OCI-LY1 (cell line): Measurements from ENCODE around the gene STK32B.
"Not testable (repeated sequence)": the region's sequence is repeated elsewhere in the genome, so short reads cannot be mapped to it uniquely, and the experiment has no call there.

Source experiments
- H2AFZ ChIP-seq: fragments of 200-600 bp; sonication (generic), shearing (Covaris generic); 2 replicates; pipeline ENCODE4 v1.6.0; 2014; ENCODE audit warnings: antibody characterized with exemption, mild to moderate bottlenecking, low read length
- H3F3A ChIP-seq: fragments of 200-600 bp; sonication (generic), shearing (Covaris generic); 2 replicates; pipeline ENCODE4 v1.6.0; 2014; ENCODE audit warnings: mild to moderate bottlenecking, antibody characterized with exemption, low read length, moderate library complexity; ENCODE audit not compliant: insufficient read depth
- H3K27ac ChIP-seq: fragments of 200-600 bp; sonication (generic); 2 replicates; pipeline ENCODE4 v1.5.1; 2014; ENCODE audit warnings: low read length, mixed run types, mild to moderate bottlenecking, low read depth; ENCODE audit not compliant: poor library complexity, severe bottlenecking
- H3K27me3 ChIP-seq: fragments of 200-600 bp; sonication (generic); 2 replicates; pipeline ENCODE4 v1.6.0; 2014; ENCODE audit warnings: antibody characterized with exemption, mild to moderate bottlenecking, low read length, moderate library complexity; ENCODE audit not compliant: insufficient read depth
- H3K36me3 ChIP-seq: fragments of 200-600 bp; sonication (generic); 2 replicates; pipeline ENCODE4 v1.6.1; 2014; ENCODE audit warnings: mild to moderate bottlenecking, antibody characterized with exemption, low read length, moderate library complexity, mixed read lengths; ENCODE audit not compliant: insufficient read depth
- H3K4me1 ChIP-seq: fragments of 200-600 bp; sonication (generic); 2 replicates; pipeline ENCODE4 v1.5.1; 2014; ENCODE audit warnings: mild to moderate bottlenecking, low read length, moderate library complexity; ENCODE audit not compliant: insufficient read depth, severe bottlenecking
- H3K4me2 ChIP-seq: fragments of 200-600 bp; sonication (generic), shearing (Covaris generic); 2 replicates; pipeline ENCODE4 v1.6.1; 2014; ENCODE audit warnings: low read length
- H3K4me3 ChIP-seq: fragments of 200-600 bp; sonication (generic); 2 replicates; pipeline ENCODE4 v1.5.1; 2014; ENCODE audit warnings: low read length, low read depth, mild to moderate bottlenecking, mixed read lengths; ENCODE audit not compliant: poor library complexity, severe bottlenecking
- H3K79me2 ChIP-seq: fragments of 200-600 bp; shearing (Covaris generic); 2 replicates; pipeline ENCODE4 v1.6.1; 2016; ENCODE audit warnings: mixed run types, low read length, mixed read lengths; ENCODE audit not compliant: insufficient read depth
- H3K9ac ChIP-seq: fragments of 200-600 bp; sonication (generic), shearing (Covaris generic); 2 replicates; pipeline ENCODE4 v1.6.1; 2014; ENCODE audit warnings: mild to moderate bottlenecking, low read length, mixed read lengths
- H3K9me2 ChIP-seq: fragments of 200-600 bp; sonication (generic), shearing (Covaris generic); 2 replicates; pipeline ENCODE4 v1.6.1; 2014; ENCODE audit warnings: low read depth, mild to moderate bottlenecking, low read length, mixed read lengths
- H3K9me3 ChIP-seq: fragments of 200-600 bp; shearing (Covaris generic); 2 replicates; pipeline ENCODE4 v1.6.1; 2014; ENCODE audit warnings: low read length, mixed read lengths
- H4K20me1 ChIP-seq: fragments of 200-600 bp; sonication (generic), shearing (Covaris generic); 2 replicates; pipeline ENCODE4 v1.6.0; 2016; ENCODE audit warnings: mild to moderate bottlenecking, low read length; ENCODE audit not compliant: insufficient read depth
- EZH2 ChIP-seq: fragments of 200-600 bp; sonication (generic), shearing (Covaris generic); IDR thresholded peaks from 2 replicates; pipeline ENCODE4 v1.8.0; 2017; ENCODE audit warnings: borderline replicate concordance, mixed run types, mild to moderate bottlenecking, antibody characterized with exemption, low read length, moderate library complexity, mixed read lengths
- TF ChIP-seq, protein P1 (sequence below): fragments of 200-600 bp; sonication (generic), shearing (Covaris generic); IDR thresholded peaks from 2 replicates; pipeline ENCODE4 v1.5.1; 2017; ENCODE audit warnings: mild to moderate bottlenecking, antibody characterized with exemption, low read length, moderate library complexity, mixed read lengths

The STK32B gene

GRCh38 chr4:5051278-5052203 is at the start of gene STK32B:
Gene STK32B (plus strand): TSS chr4:5051480.
- Histone ChIP-seq H3K4me3 (no peak within 1 kb of the TSS), H3K27ac (no peak within 1 kb of the TSS), H3K79me2 (no peaks in the 10 kb centered on the region), H3K4me1 (peaks cover 15% of the 10 kb centered on the region), H2AFZ (no peak within 1 kb of the TSS), H4K20me1 (no peaks in the 10 kb centered on the region), H3K4me2 (no peak within 1 kb of the TSS), H3K27me3 (no peaks in the 10 kb centered on the region), H3K36me3 (no peaks in the 10 kb centered on the region), H3K9me2 (no peaks in the 10 kb centered on the region), H3K9me3 (no peaks in the 10 kb centered on the region), H3F3A (no peaks in the 10 kb centered on the region), H3K9ac (no peak within 1 kb of the TSS)
- TF ChIP-seq, protein P1, sequence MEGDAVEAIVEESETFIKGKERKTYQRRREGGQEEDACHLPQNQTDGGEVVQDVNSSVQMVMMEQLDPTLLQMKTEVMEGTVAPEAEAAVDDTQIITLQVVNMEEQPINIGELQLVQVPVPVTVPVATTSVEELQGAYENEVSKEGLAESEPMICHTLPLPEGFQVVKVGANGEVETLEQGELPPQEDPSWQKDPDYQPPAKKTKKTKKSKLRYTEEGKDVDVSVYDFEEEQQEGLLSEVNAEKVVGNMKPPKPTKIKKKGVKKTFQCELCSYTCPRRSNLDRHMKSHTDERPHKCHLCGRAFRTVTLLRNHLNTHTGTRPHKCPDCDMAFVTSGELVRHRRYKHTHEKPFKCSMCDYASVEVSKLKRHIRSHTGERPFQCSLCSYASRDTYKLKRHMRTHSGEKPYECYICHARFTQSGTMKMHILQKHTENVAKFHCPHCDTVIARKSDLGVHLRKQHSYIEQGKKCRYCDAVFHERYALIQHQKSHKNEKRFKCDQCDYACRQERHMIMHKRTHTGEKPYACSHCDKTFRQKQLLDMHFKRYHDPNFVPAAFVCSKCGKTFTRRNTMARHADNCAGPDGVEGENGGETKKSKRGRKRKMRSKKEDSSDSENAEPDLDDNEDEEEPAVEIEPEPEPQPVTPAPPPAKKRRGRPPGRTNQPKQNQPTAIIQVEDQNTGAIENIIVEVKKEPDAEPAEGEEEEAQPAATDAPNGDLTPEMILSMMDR = no peak
- TF ChIP-seq EZH2 = no peak

GRCh38 chr4:5001641-5002040 is 49.6 kb upstream of the STK32B start:
- not testable (repeated sequence) for H3K9me3 ChIP-seq, H3K79me2 ChIP-seq, H3K27ac ChIP-seq, H3K27me3 ChIP-seq, H3K9ac ChIP-seq, H3K4me1 ChIP-seq, H4K20me1 ChIP-seq, H3K36me3 ChIP-seq, H3K4me2 ChIP-seq, H3K9me2 ChIP-seq, H2AFZ ChIP-seq, H3K4me3 ChIP-seq, H3F3A ChIP-seq

GRCh38 chr4:5003372-5003857 is 47.9 kb upstream of the STK32B start:
- Histone ChIP-seq H3K9me3 (no peaks in the 10 kb centered on the region), H3K9me2 (no peaks in the 10 kb centered on the region), H3K4me1 (no peaks in the 10 kb centered on the region), H3F3A (no peaks in the 10 kb centered on the region), H3K9ac (no peak overlapping the region), H3K36me3 (no peaks in the 10 kb centered on the region), H3K27ac (no peak overlapping the region), H3K27me3 (no peaks in the 10 kb centered on the region), H3K4me2 (no peak overlapping the region), H3K79me2 (no peaks in the 10 kb centered on the region), H3K4me3 (no peak overlapping the region), H4K20me1 (no peaks in the 10 kb centered on the region), H2AFZ (no peak overlapping the region)
- no peak for TF ChIP-seq EZH2
- TF ChIP-seq, protein P1 = no peak
